Endothelial cell of umbilical vein (primary cell): ENCODE results near the gene IGFL1. TPM values are rescaled to one million over a fixed set of nuclear protein-coding genes. Genes with fewer than 3 reads are reported as not detected.

Experiments
- BruUV-seq: library from RNA; stranded (reverse); fragments of 400-500 nt; replicated peaks from 2 replicates; lab custom pipeline; 2021; lab: Mats Ljungman, UMichigan
- CTCF ChIA-PET: fragments of 300-600, 350-600 bp; sonication (Branson Sonifier 250); formaldehyde crosslinking; loops from one replicate; lab custom pipeline; 2021; ENCODE audit warnings: antibody characterized with exemption, inconsistent platforms; lab: Charles Lee
- POLR2A ChIA-PET: fragments of 300-600, 350-600 bp; sonication (Branson Sonifier 250); formaldehyde crosslinking; loops from one replicate; lab custom pipeline; 2021; ENCODE audit warnings: antibody characterized with exemption, inconsistent platforms; lab: Charles Lee
- DNase-seq: peaks from one replicate; pipeline ENCODE4 v3.0.0-alpha.2; 2011; ENCODE audit warnings: low read depth, low spot score
- FAIRE-seq: peaks from 2 replicates; lab custom pipeline; 2011; peaks lifted over from hg19 to GRCh38; lab: Jason Lieb, UNC
- H2AFZ ChIP-seq: 2 replicates; pipeline ENCODE4 v1.6.0; 2012; ENCODE audit warnings: low read depth, low read length, control low read depth, inconsistent platforms
- H3K27ac ChIP-seq: 2 replicates; pipeline ENCODE4 v1.5.1; 2011; ENCODE audit warnings: low read depth, mild to moderate bottlenecking, control low read depth, low read length, moderate library complexity; ENCODE audit not compliant: insufficient read depth
- H3K27me3 ChIP-seq, 2 experiments: 2 replicates each; pipeline versions ENCODE4 v1.6.0 to v1.6.1; 2011; ENCODE audit warnings: low read length in 2 of 2, mixed read lengths in 1 of 2; ENCODE audit not compliant: control insufficient read depth in 2 of 2, insufficient read depth in 2 of 2
- H3K36me3 ChIP-seq, 2 experiments: 2 replicates in 1 of 2; 3 replicates in 1 of 2; pipeline ENCODE4 v1.5.1; 2011; ENCODE audit warnings: low read length in 2 of 2, mild to moderate bottlenecking in 1 of 2, moderate library complexity in 1 of 2; ENCODE audit not compliant: control insufficient read depth in 2 of 2, insufficient read depth in 2 of 2; ENCODE audit errors: extremely low read depth in 1 of 2
- H3K4me1 ChIP-seq: 3 replicates; pipeline ENCODE4 v1.5.1; 2011; ENCODE audit warnings: mild to moderate bottlenecking, low read length; ENCODE audit not compliant: control insufficient read depth, insufficient read depth; ENCODE audit errors: extremely low read depth
- H3K4me2 ChIP-seq: 2 replicates; pipeline ENCODE4 v1.6.1; 2011; ENCODE audit warnings: low read length, control low read depth, mixed read lengths; ENCODE audit not compliant: insufficient read depth
- H3K4me3 ChIP-seq, 3 experiments: fragments of 200-600 bp in 1 of 3; sonication (generic), shearing (Covaris generic) in 1 of 3; replicated peaks in 1 of 3; 2 replicates each; pipeline ENCODE4 v1.5.1; 2011 to 2016; ENCODE audit warnings: control low read depth in 3 of 3, low read length in 3 of 3, mild to moderate bottlenecking in 2 of 3, inconsistent platforms in 1 of 3, low read depth in 1 of 3, moderate library complexity in 1 of 3; ENCODE audit not compliant: insufficient read depth in 1 of 3
- H3K79me2 ChIP-seq: 2 replicates; pipeline ENCODE4 v1.6.0; 2012; ENCODE audit warnings: low read length, inconsistent platforms; ENCODE audit not compliant: control insufficient read depth, insufficient read depth
- H3K9ac ChIP-seq: replicated peaks from 2 replicates; pipeline ENCODE3; 2011; ENCODE audit warnings: low read length, control low read depth; ENCODE audit not compliant: insufficient read depth; ENCODE audit errors: extremely low read depth
- H3K9me1 ChIP-seq: replicated peaks from 3 replicates; pipeline ENCODE4 v1.6.0; 2011; ENCODE audit warnings: mild to moderate bottlenecking, low read length; ENCODE audit not compliant: control insufficient read depth, insufficient read depth; ENCODE audit errors: extremely low read depth
- H3K9me3 ChIP-seq: replicated peaks from 2 replicates; pipeline ENCODE4 v1.5.1; 2012; ENCODE audit warnings: low read length, inconsistent platforms; ENCODE audit not compliant: control insufficient read depth, insufficient read depth
- H4K20me1 ChIP-seq: replicated peaks from 2 replicates; pipeline ENCODE3; 2011; ENCODE audit warnings: mild to moderate bottlenecking, low read length; ENCODE audit not compliant: control insufficient read depth, insufficient read depth; ENCODE audit errors: extremely low read depth
- CTCF ChIP-seq, 2 donors: IDR thresholded peaks; 1 replicate in 1 of 2; 2 replicates in 1 of 2; pipeline ENCODE4 v1.5.1; 2011; ENCODE audit warnings: low read length in 2 of 2, mild to moderate bottlenecking in 2 of 2, moderate library complexity in 2 of 2, control low read depth in 1 of 2, inconsistent platforms in 1 of 2, low read depth in 1 of 2; ENCODE audit not compliant: insufficient read depth in 1 of 2; ENCODE audit errors: extremely low read depth in 1 of 2
- EZH2 ChIP-seq: IDR thresholded peaks from 2 replicates; pipeline ENCODE4 v1.6.1; 2012; ENCODE audit warnings: borderline replicate concordance, low read depth, mild to moderate bottlenecking, moderate library complexity, low read length, inconsistent platforms; ENCODE audit not compliant: severe bottlenecking
- FOS ChIP-seq: IDR thresholded peaks from 2 replicates; pipeline ENCODE4 v1.6.1; 2011; ENCODE audit warnings: mild to moderate bottlenecking, low read length, moderate library complexity, borderline replicate concordance; ENCODE audit not compliant: insufficient read depth
- GATA2 ChIP-seq: IDR thresholded peaks from 2 replicates; pipeline ENCODE4 v1.7.0; 2011; ENCODE audit warnings: low read depth, mild to moderate bottlenecking, moderate library complexity, mixed read lengths, low read length; ENCODE audit not compliant: insufficient read length, insufficient read depth
- JUN ChIP-seq: IDR thresholded peaks from 2 replicates; pipeline ENCODE4 v1.6.1; 2011; ENCODE audit warnings: borderline replicate concordance, low read depth; ENCODE audit not compliant: insufficient read length, insufficient read depth
- MAX ChIP-seq: IDR thresholded peaks from 2 replicates; pipeline ENCODE4 v1.6.1; 2011; ENCODE audit not compliant: insufficient read depth, insufficient read length
- MYC ChIP-seq: IDR thresholded peaks from one replicate; pipeline ENCODE4 v1.6.1; 2011; ENCODE audit warnings: mild to moderate bottlenecking, low read depth, low read length
- POLR2A ChIP-seq: IDR thresholded peaks from 2 replicates; pipeline ENCODE4 v1.6.1; 2012; ENCODE audit warnings: low read depth, mild to moderate bottlenecking, control low read depth, low read length
- POLR2AphosphoS5 ChIP-seq: IDR thresholded peaks from 2 replicates; pipeline ENCODE4 v1.6.1; 2012; ENCODE audit warnings: low read depth, mild to moderate bottlenecking, control low read depth, low read length, moderate library complexity; ENCODE audit not compliant: insufficient read depth
- dilution Hi-C: fragments of 300-500 bp; cut with MboI; formaldehyde crosslinking; loops from one replicate; pipeline ENCODE4 v1.15.0; 2019; ENCODE audit warnings: low sequenced_read_pairs; ENCODE audit not compliant: extremely low pct_ligation_motif_present
- intact Hi-C: fragments of 100-400 bp; cut with micrococcal nuclease; formaldehyde crosslinking; loops from one replicate; pipeline ENCODE4 v1.10.0; 2022
- polyA plus RNA-seq, 4 experiments: library from polyadenylated mRNA; depleted of rRNA in 3 of 4; stranded (reverse) in 3 of 4; unstranded in 1 of 4; fragments of >200 nt; gene quantifications; 2 replicates each; pipeline versions ENCODE4 v1.2.1 to v1.2.3, GENCODE V29; 2011 to 2012; ENCODE audit warnings: missing spikeins in 1 of 4
- total RNA-seq: library from RNA; stranded (reverse); gene quantifications from 2 replicates; pipeline ENCODE4 v1.2.3, GENCODE V29; 2021

The IGFL1 gene
- total and polyA plus RNA-seq, 2 donors (not counting 3 experiments of a cell fraction or from before 2014, with no cell fraction given): not detected

- Histone ChIP-seq H3K79me2 (no peaks in the 10 kb centered on the region), H3K4me3 (no peak overlapping the region), H3K4me1 (peaks cover 13% of the 10 kb centered on the region), H3K4me2 (no peak overlapping the region), H3K27me3 (peaks cover 0 to 5% of the 10 kb centered on the region in 2 experiments), H3K27ac (no peak overlapping the region), H3K36me3 (no peaks in the 10 kb centered on the region), H2AFZ (no peak overlapping the region), H4K20me1 (no peaks in the 10 kb centered on the region), H3K9me1 (no peaks in the 10 kb centered on the region), H3K9ac (no peak overlapping the region), H3K9me3 (no peaks in the 10 kb centered on the region)
- TF ChIP-seq FOS: no peak
- TF ChIP-seq CTCF (IDR thresholded peaks at IDR 0.05; ENCODE audit: extremely low read depth in 1 of 2, insufficient read depth in 1 of 2, low read depth in 1 of 2, low read length in 2 of 2): no peak
- TF ChIP-seq EZH2: no peak
- TF ChIP-seq GATA2: no peak
- no peak for TF ChIP-seq MAX
- TF ChIP-seq POLR2A: no peak
- TF ChIP-seq MYC: no peak
- no peak for TF ChIP-seq JUN
- TF ChIP-seq POLR2AphosphoS5: no peak
- no peak for DNase-seq
- BruUV-seq: no TSS peak
- ChIA-PET CTCF (interaction anchor here (1.1 to 5.3 kb wide), 9 partner anchors 8 to 209 kb away, joined by 3 to 119 read pairs (median 13); partner anchors contain the start of genes HIF3A and PPP5C), POLR2A (no interaction called here)
- dilution Hi-C loops: no loop called here
- no peak for FAIRE-seq
- intact Hi-C loops: no loop called here
Measured at GRCh38 chr19:46279177-46279576, 49.6 kb downstream of the IGFL1 start.

Other genes with a start within 250 kb of the IGFL1 start
- 14.8 and 20.1 TPM in 2 replicates for gene CCDC61, start 234.3 kb upstream of the IGFL1 start, total RNA-seq
- 9.6 and 10.3 TPM in 2 replicates for gene CCDC61, start 234.3 kb upstream of the IGFL1 start, polyA plus RNA-seq
- not detected in 2 replicates for gene PGLYRP1, start 206.7 kb upstream of the IGFL1 start, total RNA-seq
- gene PGLYRP1, start 206.7 kb upstream of the IGFL1 start, polyA plus RNA-seq: not detected in 2 replicates
- not detected in 2 replicates for gene IGFL4, start 188.7 kb upstream of the IGFL1 start, total RNA-seq
- gene IGFL4, start 188.7 kb upstream of the IGFL1 start, polyA plus RNA-seq: not detected in 2 replicates
- gene IGFL3, start 105.1 kb upstream of the IGFL1 start, total RNA-seq: not detected in 2 replicates
- gene IGFL3, start 105.1 kb upstream of the IGFL1 start, polyA plus RNA-seq: not detected in 2 replicates
- gene IGFL2, start 81.5 kb upstream of the IGFL1 start, total RNA-seq: not detected in 2 replicates
- gene IGFL2, start 81.5 kb upstream of the IGFL1 start, polyA plus RNA-seq: not detected in 2 replicates
- 8.1 and 8.5 TPM in 2 replicates for gene HIF3A, start 67.3 kb downstream of the IGFL1 start, total RNA-seq
- gene HIF3A, start 67.3 kb downstream of the IGFL1 start, polyA plus RNA-seq: 5.6 and 8.5 TPM in 2 replicates
- gene PPP5C, start 117.3 kb downstream of the IGFL1 start, total RNA-seq: 102 and 114 TPM in 2 replicates
- gene PPP5C, start 117.3 kb downstream of the IGFL1 start, polyA plus RNA-seq: 157 and 172 TPM in 2 replicates
- 0.35 and 0.75 TPM in 2 replicates for gene CCDC8, start 183.8 kb downstream of the IGFL1 start, total RNA-seq
- gene CCDC8, start 183.8 kb downstream of the IGFL1 start, polyA plus RNA-seq: 0.18 and 0.19 TPM in 2 replicates
- 0.07 TPM in 1 of 2 replicates, not detected in the other for gene PNMA8C, start 199.2 kb downstream of the IGFL1 start, total RNA-seq
- not detected in 2 replicates for gene PNMA8C, start 199.2 kb downstream of the IGFL1 start, polyA plus RNA-seq
- 0.16 and 0.27 TPM in 2 replicates for gene PNMA8A, start 241.8 kb downstream of the IGFL1 start, total RNA-seq
- 0.08 and 0.25 TPM in 2 replicates for gene PNMA8A, start 241.8 kb downstream of the IGFL1 start, polyA plus RNA-seq